Activated T-helper 17 cell treated with anti-CD3 and anti-CD28 coated beads, Interleukin-2, amount 50 U/mL, for 72 hours (primary cell): ENCODE data around the gene ADAMTS2. TPM values are rescaled to one million over a fixed set of nuclear protein-coding genes. Genes with fewer than 3 reads are reported as not detected.

Experiments used
- ATAC-seq: fragments of 150-1000 bp; cut with Tn5 transposase; replicated peaks from 2 replicates; pipeline ENCODE4 v1.10.0; 2021; ENCODE audit warnings: mild to moderate bottlenecking, moderate library complexity
- H3K27ac Mint-ChIP-seq: one replicate; pipeline ENCODE4 v1.8.0; 2022; ENCODE audit warnings: mixed read lengths
- H3K27me3 Mint-ChIP-seq: one replicate; pipeline ENCODE4 v1.8.0; 2022; ENCODE audit warnings: mixed read lengths
- H3K36me3 Mint-ChIP-seq: one replicate; pipeline ENCODE4 v1.8.0; 2022; ENCODE audit warnings: low read depth, mild to moderate bottlenecking, mixed read lengths
- H3K4me1 Mint-ChIP-seq: one replicate; pipeline ENCODE4 v1.8.0; 2022; ENCODE audit warnings: mixed read lengths
- H3K4me3 Mint-ChIP-seq: one replicate; pipeline ENCODE4 v1.8.0; 2022; ENCODE audit warnings: mild to moderate bottlenecking, mixed read lengths
- H3K9me3 Mint-ChIP-seq: one replicate; pipeline ENCODE4 v1.8.0; 2022; ENCODE audit warnings: mixed read lengths
- total RNA-seq, 2 donors: library from RNA; stranded (reverse); gene quantifications; one replicate each; pipeline ENCODE4 v1.2.3, GENCODE V29; 2022

Gene ADAMTS2
- total RNA-seq, 2 donors from 2014 or later = not detected

DNA sequence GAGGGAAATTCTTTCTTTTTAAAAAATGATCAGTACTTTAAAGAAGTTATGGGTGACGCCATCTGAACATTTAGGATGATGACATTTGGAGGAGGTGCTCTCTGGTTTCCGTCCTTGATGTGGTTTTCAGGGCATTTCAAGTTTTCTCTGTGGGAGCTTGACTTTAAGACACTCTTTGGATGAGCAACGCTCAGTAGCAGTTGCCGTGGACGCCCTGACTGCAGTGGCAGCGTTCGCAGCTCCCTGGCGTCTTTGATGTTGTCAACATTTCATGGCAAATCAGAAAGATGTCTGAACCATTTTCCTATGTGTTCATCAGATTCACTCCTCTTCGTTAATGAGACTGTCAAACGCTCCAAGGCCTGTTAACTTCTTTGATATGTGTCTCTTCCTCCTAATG, 199.0 kb downstream of the ADAMTS2 start:
- Mint-ChIP-seq H3K27me3 (no peaks in the 10 kb centered on the region), H3K36me3 (no peaks in the 10 kb centered on the region), H3K4me3 (peak overlapping the region; percentile 19), H3K9me3 (no peaks in the 10 kb centered on the region), H3K27ac (peak overlapping the region; percentile 25), H3K4me1 (peaks cover 5% of the 10 kb centered on the region)
- ATAC-seq = peak; percentile 80

DNA sequence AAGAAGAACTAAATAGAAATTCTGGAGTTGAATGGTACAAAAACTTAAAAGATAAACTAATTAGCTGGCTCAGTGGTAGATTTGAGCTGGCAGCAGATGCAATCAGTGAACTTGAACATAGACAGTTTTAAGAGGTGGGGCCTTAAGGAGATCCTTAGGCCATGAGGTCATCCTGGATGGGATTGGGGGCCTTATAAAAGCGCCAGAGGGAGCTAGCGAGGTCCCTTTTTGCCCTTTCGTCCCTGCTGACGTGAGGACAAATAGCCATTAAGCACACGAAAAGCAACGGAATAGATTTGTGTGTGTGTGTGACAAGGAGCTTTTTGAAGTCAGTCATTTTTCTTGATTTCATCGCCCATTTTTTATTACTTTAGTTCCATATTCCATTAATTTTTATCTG, 201.8 kb downstream of the ADAMTS2 start:
- Mint-ChIP-seq H3K36me3 (no peaks in the 10 kb centered on the region), H3K4me3 (peak overlapping the region; percentile 6), H3K4me1 (peaks cover 5% of the 10 kb centered on the region), H3K27ac (peak overlapping the region; percentile 66), H3K27me3 (no peaks in the 10 kb centered on the region), H3K9me3 (no peaks in the 10 kb centered on the region)
- ATAC-seq = no peak

DNA sequence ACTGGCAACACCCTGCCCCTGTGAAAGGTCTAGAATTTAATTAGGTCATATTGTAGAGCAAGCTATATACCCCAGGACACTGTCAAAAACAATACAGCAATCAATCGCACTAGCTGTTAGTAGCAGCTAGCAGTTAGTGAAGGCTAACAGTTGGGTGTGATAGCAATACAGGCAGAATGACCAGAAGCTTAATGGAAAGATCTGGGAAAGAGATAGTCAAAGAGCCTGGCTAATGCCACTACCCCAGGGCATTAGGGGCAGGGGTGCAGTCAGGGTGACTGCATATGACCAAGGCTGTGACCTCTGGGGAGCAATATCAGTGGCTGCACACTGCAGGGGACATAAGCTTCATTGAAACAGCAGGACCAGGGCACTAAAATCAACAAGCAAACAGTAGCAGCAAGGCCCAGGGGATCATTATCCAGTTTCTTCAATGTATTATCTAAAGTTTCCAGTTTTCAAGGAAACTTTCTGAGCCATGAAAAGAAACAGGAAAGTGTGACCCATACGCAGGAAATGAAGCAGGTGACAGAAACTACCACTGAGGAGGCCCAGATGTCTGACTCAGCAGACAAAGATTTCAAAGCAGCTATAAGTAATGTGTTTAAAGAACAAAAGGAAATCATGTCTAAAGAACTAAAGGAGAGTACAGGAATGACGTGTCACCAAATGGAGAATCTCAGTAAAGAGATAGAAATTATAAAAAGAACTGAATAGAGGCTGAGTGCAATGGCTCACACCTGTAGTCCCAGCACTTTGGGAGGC, 202.6 kb downstream of the ADAMTS2 start:
- ATAC-seq = peak; percentile 91
- peaks cover 5% of the 10 kb centered on the region for H3K4me1 Mint-ChIP-seq
- no peaks in the 10 kb centered on the region for H3K36me3 Mint-ChIP-seq
- no peaks in the 10 kb centered on the region for H3K9me3 Mint-ChIP-seq
- H3K27ac Mint-ChIP-seq = peak overlapping the region; percentile 66
- H3K4me3 Mint-ChIP-seq = peak overlapping the region; percentile 6
- H3K27me3 Mint-ChIP-seq = no peaks in the 10 kb centered on the region

DNA sequence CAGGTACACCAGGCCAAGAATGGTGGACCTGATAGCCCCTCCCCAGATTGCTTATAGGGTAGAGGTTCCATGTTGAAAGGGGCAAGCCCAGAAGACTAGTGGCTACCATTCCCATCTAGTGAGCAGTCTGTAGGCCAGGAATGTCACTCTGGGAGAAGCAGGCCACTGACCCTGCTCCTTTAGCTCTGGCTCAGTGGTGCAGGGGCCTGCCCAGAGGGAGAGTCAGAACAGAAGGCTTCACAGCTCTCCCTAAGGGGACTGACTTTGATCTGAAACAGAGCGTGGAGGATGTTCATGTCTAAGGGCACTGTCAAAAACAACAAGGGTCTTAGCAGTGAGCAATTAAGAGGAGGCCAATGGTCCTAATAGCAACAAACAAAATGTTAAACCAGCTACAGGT, 203.4 kb downstream of the ADAMTS2 start:
- no peaks in the 10 kb centered on the region for H3K9me3 Mint-ChIP-seq
- no peaks in the 10 kb centered on the region for H3K36me3 Mint-ChIP-seq
- ATAC-seq = no peak
- peaks cover 5% of the 10 kb centered on the region for H3K4me1 Mint-ChIP-seq
- H3K27me3 Mint-ChIP-seq = no peaks in the 10 kb centered on the region
- peak overlapping the region; percentile 66 for H3K27ac Mint-ChIP-seq
- no peak overlapping the region for H3K4me3 Mint-ChIP-seq

DNA sequence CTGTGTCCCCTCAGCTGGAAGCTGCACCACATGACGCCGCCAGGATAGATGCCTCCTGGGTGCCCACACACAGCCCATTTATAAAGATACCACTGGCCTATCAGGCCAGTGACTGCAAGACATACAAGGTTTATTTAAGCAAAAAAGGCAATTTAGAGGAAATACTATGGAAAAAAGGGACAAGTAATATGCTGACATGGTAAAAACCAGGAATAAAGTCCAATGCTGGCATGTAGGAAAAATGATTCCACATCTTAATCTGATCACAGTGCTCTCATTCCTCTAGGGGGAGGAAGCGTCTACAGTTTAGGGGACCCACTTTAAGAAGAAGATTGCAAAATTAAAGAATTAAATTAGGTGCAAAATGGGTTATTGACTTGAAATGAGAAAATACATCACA, 205.0 kb downstream of the ADAMTS2 start:
- no peaks in the 10 kb centered on the region for H3K36me3 Mint-ChIP-seq
- no peak overlapping the region for H3K27ac Mint-ChIP-seq
- peaks cover 5% of the 10 kb centered on the region for H3K4me1 Mint-ChIP-seq
- H3K9me3 Mint-ChIP-seq = no peaks in the 10 kb centered on the region
- no peak for ATAC-seq
- H3K4me3 Mint-ChIP-seq = no peak overlapping the region
- H3K27me3 Mint-ChIP-seq = no peaks in the 10 kb centered on the region

DNA sequence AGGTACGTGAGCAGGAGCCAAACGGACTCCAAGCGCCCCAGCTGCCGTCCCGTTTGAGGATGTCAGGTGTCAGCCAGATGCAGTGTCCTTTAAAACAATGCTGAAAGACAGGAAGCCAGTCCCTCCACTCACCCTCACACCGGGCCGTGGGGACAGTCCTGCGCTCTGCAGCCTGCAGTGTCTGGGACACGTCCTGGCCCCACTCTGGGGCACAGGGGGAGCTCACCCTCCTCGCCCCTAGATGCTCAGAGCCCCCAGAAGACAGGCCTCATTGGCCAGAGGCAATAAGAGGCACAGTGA, 205.4 kb downstream of the ADAMTS2 start:
- Mint-ChIP-seq H3K9me3 (no peaks in the 10 kb centered on the region), H3K27ac (no peak overlapping the region), H3K4me3 (no peak overlapping the region), H3K27me3 (no peaks in the 10 kb centered on the region), H3K4me1 (peaks cover 5% of the 10 kb centered on the region), H3K36me3 (no peaks in the 10 kb centered on the region)
- no peak for ATAC-seq

DNA sequence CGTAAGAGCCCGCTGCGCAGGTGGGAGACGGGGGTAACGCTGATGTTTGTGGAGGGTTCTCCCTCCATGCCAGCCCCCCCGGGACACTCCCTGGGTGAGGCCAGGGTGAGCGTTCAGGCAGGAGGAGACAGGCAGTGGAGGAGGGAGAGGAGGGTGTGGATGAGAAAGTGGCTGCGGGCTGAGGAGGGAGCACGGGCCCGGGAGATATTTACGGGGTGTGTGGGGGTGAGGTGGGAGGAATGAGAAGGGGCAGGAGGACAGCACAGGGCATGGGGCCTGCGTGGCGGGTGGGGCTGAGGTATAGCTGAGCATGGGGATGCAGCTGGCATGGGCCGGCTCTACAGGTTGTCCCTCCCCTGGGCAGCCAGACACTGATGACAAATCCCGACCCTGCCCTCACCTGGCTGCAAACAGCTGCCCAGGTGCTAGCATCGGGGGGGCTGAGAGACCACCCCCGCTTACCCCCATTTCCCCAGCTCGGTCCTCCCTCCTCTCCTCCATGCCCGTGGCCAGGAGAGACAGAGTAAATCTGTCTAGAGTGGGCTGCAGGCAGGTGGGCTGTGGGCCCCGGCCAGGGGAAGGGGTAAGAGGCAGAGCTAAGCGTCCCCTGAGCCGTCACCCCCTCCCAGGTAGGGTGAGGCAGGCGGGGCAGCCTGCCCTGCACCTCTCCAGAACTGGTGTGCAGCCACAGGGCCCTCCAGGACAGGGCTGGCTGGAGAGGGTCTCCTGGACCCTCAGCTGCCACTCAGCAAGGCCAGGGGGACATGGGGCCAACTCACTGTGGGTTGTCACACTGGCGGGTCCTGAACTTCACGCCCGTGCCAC, 205.9 kb downstream of the ADAMTS2 start:
- Mint-ChIP-seq H3K27ac (no peak overlapping the region), H3K27me3 (no peaks in the 10 kb centered on the region), H3K36me3 (no peaks in the 10 kb centered on the region), H3K9me3 (no peaks in the 10 kb centered on the region), H3K4me3 (no peak overlapping the region), H3K4me1 (peaks cover 5% of the 10 kb centered on the region)
- no peak for ATAC-seq

DNA sequence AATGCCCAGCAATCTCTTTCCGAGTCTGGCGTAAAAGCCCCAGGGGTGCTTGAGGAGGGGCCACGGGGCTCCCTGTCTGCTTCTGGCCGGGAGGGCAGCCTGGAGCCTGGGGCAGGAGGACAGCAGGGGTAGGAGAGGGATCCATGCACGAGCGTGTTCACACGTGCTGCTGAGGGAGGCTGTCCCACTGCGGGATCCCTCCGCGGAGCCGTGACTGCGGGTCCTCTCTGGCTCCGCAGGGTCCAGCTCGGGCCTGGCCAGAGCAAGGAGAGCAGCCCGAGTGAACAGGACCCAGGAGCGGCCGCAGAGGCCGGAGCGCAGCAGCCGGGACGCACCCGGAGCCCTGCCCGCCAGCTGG, 206.7 kb downstream of the ADAMTS2 start:
- ATAC-seq = no peak
- H3K36me3 Mint-ChIP-seq = no peaks in the 10 kb centered on the region
- H3K4me1 Mint-ChIP-seq = peaks cover 5% of the 10 kb centered on the region
- H3K9me3 Mint-ChIP-seq = no peaks in the 10 kb centered on the region
- H3K4me3 Mint-ChIP-seq = no peak overlapping the region
- H3K27ac Mint-ChIP-seq = no peak overlapping the region
- no peaks in the 10 kb centered on the region for H3K27me3 Mint-ChIP-seq

DNA sequence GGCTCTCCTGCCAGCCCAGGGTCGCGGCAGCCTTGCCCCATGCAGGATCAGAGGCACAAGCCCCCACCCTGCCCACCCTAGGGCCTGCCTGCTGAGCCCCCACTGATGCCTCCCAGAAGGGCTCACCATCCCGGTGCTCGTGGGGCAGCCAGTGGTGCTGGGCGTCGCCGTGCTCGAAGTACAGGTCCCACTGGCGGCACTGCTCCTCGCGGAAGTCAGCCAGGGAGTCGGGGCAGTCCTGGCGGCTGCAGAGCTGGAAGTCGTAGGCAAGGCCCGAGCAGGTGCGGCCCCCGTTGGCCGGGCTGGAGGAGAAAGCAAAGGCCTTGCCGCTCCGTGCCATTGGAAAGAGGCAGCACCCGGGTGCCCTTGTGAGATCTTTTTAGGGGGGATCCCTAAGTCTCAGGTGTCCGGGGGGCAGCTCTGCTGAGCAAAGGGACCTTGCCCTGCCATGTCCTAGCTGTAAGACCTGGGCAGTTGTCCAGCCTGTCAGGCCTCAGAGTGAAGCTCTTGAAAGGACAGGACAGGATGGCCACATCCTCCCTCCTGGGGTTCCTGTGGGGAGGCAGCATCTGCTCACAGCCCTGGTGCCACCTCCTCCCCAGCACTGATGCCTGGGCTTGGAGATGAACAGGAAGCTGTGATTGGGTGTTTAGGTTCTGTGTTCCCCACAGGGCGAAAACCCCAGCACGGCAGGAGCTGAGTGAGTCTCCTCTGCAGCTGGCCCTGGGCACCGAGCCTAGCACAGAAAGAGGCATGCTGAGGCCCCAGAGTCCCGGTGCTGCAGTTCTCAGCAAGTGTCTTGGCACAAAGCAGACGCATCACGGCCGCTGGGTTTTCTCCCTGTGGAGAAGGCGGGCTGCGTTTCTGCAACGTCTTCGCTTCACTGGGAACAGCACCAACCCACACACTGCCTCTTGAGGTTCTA, 207.4 kb downstream of the ADAMTS2 start:
- Mint-ChIP-seq H3K27ac (no peak overlapping the region), H3K9me3 (no peaks in the 10 kb centered on the region), H3K4me1 (peaks cover 5% of the 10 kb centered on the region), H3K4me3 (no peak overlapping the region), H3K27me3 (no peaks in the 10 kb centered on the region), H3K36me3 (no peaks in the 10 kb centered on the region)
- no peak for ATAC-seq

DNA sequence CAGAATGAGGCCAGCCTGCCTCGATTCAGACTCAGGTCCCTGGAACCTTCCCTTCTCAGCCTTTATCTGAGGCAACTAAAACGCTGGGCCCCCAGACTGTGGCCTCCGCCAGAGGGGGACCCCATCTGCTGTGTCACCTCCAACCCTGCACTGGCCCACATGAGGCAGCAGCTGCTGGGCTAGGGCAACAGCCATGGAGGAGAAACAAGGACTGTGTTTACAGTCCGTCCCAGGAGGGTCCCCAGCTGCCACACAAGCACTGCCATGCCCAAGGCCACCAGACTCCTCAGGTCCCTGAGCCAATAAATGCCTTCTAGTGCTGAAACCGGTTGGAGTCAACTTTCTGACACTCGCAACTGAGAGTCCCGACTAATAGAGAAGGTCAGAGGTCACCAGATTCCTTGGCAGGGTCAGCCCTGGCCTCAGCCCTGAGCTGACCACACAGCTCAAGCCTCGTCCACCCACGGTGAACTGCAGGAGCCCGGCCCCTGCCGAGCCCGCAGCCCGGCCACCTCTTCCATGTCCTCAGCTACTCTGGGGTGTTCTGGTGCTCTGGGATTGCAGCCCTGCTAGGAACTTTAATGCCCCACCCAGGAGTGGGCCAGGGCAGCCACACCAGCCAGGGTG, 208.1 kb downstream of the ADAMTS2 start:
- no peak for ATAC-seq
- no peak overlapping the region for H3K4me3 Mint-ChIP-seq
- no peak overlapping the region for H3K27ac Mint-ChIP-seq
- no peaks in the 10 kb centered on the region for H3K9me3 Mint-ChIP-seq
- H3K4me1 Mint-ChIP-seq = no peaks in the 10 kb centered on the region
- H3K36me3 Mint-ChIP-seq = no peaks in the 10 kb centered on the region
- H3K27me3 Mint-ChIP-seq = no peaks in the 10 kb centered on the region

DNA sequence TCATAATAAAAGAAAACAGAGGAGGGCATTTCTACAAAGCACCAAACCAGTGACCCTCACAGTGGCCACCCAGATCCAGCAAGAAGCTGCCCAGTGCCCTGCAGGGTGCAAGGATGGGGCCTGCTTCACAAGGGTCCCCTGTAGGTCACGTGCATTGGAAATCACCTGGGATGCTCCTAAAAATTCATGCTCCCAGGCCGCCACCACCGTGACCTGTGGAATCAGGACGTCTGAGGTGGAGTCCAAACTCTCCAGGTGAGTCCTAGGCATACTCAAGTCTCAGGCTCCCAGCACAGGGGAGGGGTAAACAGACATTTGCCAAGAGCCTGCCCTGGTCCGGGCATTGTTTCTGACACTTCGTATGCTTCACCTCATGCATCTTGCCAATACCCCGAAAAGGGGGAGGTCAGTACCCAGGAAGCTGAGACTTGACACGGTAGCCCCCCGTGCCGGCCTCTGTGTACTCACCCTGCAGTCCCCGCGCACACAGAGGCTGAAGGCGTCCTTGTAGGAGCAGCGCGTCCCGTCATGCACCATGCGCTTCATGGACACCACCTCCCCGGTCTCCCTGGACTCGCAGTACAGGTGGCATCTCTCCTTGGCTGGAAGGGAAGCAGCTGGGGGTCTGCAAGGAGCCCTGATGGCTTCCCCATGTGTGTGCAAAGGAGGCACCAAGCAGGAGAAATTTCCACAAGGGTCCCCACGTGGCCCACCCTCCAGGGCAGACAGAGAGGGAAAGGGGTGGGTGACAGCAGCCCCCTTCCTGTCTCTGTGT, 209.6 kb downstream of the ADAMTS2 start:
- Mint-ChIP-seq H3K9me3 (no peaks in the 10 kb centered on the region), H3K27ac (no peak overlapping the region), H3K4me1 (no peaks in the 10 kb centered on the region), H3K4me3 (no peak overlapping the region), H3K27me3 (no peaks in the 10 kb centered on the region), H3K36me3 (no peaks in the 10 kb centered on the region)
- no peak for ATAC-seq

DNA sequence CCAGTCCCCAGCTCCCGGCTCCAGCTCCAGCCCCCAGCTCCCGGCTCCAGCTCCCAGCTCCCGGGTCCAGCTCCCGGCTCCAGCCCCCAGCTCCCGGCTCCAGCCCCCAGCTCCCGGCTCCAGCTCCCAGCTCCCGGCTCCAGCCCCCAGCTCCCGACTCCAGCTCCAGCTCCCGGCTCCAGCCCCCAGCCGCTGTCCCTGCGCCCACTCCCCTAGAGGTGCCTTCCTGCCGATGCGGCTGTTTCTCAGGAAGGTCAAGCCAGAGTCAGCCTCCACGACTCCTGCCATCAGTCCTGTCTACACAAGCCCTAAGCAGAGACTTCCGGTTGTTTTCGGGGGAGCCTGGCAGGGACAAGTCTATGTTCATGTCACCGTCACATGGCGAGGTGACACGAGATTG, 210.3 kb downstream of the ADAMTS2 start:
- no peak overlapping the region for H3K27ac Mint-ChIP-seq
- H3K27me3 Mint-ChIP-seq = no peaks in the 10 kb centered on the region
- H3K36me3 Mint-ChIP-seq = no peaks in the 10 kb centered on the region
- H3K4me3 Mint-ChIP-seq = no peak overlapping the region
- H3K9me3 Mint-ChIP-seq = no peaks in the 10 kb centered on the region
- H3K4me1 Mint-ChIP-seq = no peaks in the 10 kb centered on the region
- no peak for ATAC-seq

DNA sequence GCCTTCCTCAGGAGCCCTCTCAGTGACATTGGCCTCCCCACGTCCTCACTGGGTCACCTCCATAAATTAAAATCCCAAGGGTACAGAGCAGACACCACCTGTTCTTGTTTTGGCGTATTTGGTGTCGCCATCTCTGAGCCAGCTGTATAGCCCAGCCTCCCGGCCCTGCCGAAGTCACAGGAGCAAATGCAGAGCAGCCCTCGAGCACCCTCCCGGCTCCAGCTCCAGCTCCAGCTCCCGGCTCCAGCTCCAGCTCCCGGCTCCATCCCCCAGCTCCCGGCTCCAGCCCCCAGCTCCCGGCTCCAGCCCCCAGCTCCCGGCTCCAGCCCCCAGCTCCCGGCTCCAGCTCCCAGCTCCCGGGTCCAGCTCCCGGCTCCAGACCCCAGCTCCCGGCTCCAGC, 210.8 kb downstream of the ADAMTS2 start:
- no peak overlapping the region for H3K4me3 Mint-ChIP-seq
- H3K27me3 Mint-ChIP-seq = no peaks in the 10 kb centered on the region
- no peaks in the 10 kb centered on the region for H3K36me3 Mint-ChIP-seq
- no peak for ATAC-seq
- no peak overlapping the region for H3K27ac Mint-ChIP-seq
- no peaks in the 10 kb centered on the region for H3K9me3 Mint-ChIP-seq
- no peaks in the 10 kb centered on the region for H3K4me1 Mint-ChIP-seq
